Nephron (organoid): ENCODE results near the gene VMAC.
A peak's percentile ranks its signal among the peaks of the same experiment; 100 is the strongest.

ENCODE experiments used
- H3K27ac Mint-ChIP-seq, 3 experiments: 2 replicates each; pipeline ENCODE4 v1.8.0; 2020; ENCODE audit warnings: mixed read lengths in 3 of 3, mild to moderate bottlenecking in 2 of 3, moderate library complexity in 1 of 3
- H3K27me3 Mint-ChIP-seq: 2 replicates; pipeline ENCODE4 v1.8.0; 2021; ENCODE audit warnings: low read depth, mild to moderate bottlenecking, moderate library complexity, mixed read lengths
- H3K36me3 Mint-ChIP-seq: 2 replicates; pipeline ENCODE4 v1.8.0; 2020; ENCODE audit warnings: low read depth, mixed read lengths
- H3K4me1 Mint-ChIP-seq: 2 replicates; pipeline ENCODE4 v1.8.0; 2020; ENCODE audit warnings: mixed read lengths
- H3K4me3 Mint-ChIP-seq, 3 experiments: 2 replicates each; pipeline ENCODE4 v1.8.0; 2020; ENCODE audit warnings: mild to moderate bottlenecking in 3 of 3, mixed read lengths in 3 of 3, moderate library complexity in 2 of 3
- H3K9me3 Mint-ChIP-seq: 2 replicates; pipeline ENCODE4 v1.8.0; 2020; ENCODE audit warnings: mixed read lengths
- CTCF ChIP-seq, 3 experiments: fragments of 200-600 bp; sonication (generic); IDR thresholded peaks; one replicate each; pipeline ENCODE4 v1.5.0; 2021; ENCODE audit warnings: antibody characterized with exemption in 3 of 3; ENCODE audit not compliant: unreplicated experiment in 3 of 3

The VMAC gene

DNA sequence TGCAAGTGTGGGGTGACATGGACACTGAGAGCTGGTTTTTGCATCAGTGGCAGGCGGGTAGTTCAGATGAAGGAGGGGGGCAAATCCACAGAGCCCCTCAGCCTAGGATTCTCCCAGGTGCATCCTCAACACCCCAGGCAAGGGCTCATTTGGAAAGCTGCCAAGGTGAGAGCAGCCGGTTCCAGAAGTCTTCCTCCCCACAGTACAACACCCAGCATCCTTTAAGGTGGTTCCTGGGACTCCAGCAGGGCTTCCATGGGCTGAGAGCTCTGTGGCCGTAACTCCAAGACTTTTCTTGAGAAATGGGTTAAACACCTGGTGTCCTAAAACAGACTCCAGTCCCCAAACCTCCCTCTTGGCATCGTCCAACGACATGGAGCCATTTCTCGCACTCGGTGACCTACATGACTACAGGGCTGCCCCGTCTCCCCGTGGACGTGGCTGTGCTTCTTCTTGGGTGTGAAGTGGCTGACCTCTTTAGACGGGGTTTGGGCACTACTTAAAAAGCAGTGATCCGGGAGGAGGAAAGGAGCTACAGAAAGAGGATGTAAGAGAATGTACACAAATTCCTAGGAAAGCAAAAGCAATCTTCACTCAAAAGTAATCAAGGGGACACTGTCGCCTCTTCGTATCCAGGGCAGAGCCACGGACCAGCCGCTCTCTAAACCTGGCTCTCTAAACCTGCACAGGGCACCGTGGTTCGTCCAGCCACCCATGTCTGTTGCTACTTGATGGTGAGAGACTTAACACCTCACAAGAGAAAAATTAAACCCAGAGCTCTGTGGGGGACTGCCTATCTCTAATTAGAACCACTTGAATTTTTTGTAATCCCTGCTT is 47.7 kb downstream of the VMAC start:
- no peak for TF ChIP-seq CTCF (IDR thresholded peaks at IDR 0.05; ENCODE audit: unreplicated experiment in 3 of 3)
- no peaks in the 10 kb centered on the region for H3K27me3 Mint-ChIP-seq
- no peak overlapping the region for H3K4me3 Mint-ChIP-seq
- H3K36me3 Mint-ChIP-seq, result peaks cover 10% of the 10 kb centered on the region
- no peaks in the 10 kb centered on the region for H3K9me3 Mint-ChIP-seq
- peak overlapping the region; percentile 77 to 89 (median 84) for H3K27ac Mint-ChIP-seq
- H3K4me1 Mint-ChIP-seq, result peaks cover 93% of the 10 kb centered on the region

DNA sequence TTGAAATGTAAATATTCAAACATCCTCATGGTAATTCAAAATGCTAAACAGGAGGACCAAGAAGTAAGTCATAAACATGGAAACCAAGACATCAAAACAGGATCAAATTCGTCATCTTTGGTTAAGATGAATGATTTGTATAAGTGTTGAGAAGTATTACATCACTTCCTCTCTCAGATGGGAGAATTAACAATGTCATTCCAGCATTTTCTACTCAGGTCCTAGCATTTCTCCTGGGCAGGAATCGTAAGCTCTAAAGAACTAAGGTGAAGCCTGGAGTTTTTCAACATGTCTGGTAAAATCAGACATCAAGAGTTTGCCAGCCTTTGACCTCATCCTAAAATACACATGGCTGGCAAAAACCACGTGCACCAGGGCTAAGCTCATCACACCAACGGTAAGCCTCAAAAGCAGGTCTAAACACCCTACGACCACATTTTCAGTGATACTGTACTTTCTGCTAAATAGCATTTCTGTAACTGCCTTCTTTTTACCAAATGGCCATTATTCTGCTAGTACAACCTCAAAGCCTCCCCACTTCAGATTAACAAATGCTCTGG is 48.4 kb downstream of the VMAC start:
- Mint-ChIP-seq H3K4me1 (peaks cover 93% of the 10 kb centered on the region), H3K27ac (peak overlapping the region; percentile 77 to 89 (median 84)), H3K4me3 (peak overlapping the region in 2 of 3 experiments; percentile 9 to 14), H3K27me3 (no peaks in the 10 kb centered on the region), H3K9me3 (no peaks in the 10 kb centered on the region), H3K36me3 (peaks cover 7% of the 10 kb centered on the region)
- TF ChIP-seq CTCF (IDR thresholded peaks at IDR 0.05; ENCODE audit: unreplicated experiment in 3 of 3), result no peak

- Mint-ChIP-seq H3K4me3 (peak overlapping the region in 2 of 3 experiments; percentile 6 to 14), H3K36me3 (peaks cover 7% of the 10 kb centered on the region), H3K9me3 (no peaks in the 10 kb centered on the region), H3K27ac (peak overlapping the region; percentile 77 to 89 (median 84)), H3K27me3 (no peaks in the 10 kb centered on the region), H3K4me1 (peaks cover 91% of the 10 kb centered on the region)
- TF ChIP-seq CTCF (IDR thresholded peaks at IDR 0.05; ENCODE audit: unreplicated experiment in 3 of 3), result no peak
Measured at GRCh38 chr19:5953680-5954213, 49.1 kb downstream of the VMAC start.

- peaks cover 4% of the 10 kb centered on the region for H3K27me3 Mint-ChIP-seq
- H3K27ac Mint-ChIP-seq, result peak overlapping the region; percentile 77 to 89 (median 84)
- H3K4me3 Mint-ChIP-seq, result peak overlapping the region; percentile 6 to 43 (median 31)
- no peak for TF ChIP-seq CTCF (IDR thresholded peaks at IDR 0.05; ENCODE audit: unreplicated experiment in 3 of 3)
- no peaks in the 10 kb centered on the region for H3K9me3 Mint-ChIP-seq
- H3K36me3 Mint-ChIP-seq, result peaks cover 4% of the 10 kb centered on the region
- peaks cover 86% of the 10 kb centered on the region for H3K4me1 Mint-ChIP-seq
Measured at GRCh38 chr19:5954293-5954692, 49.6 kb downstream of the VMAC start.

- no peak for TF ChIP-seq CTCF (IDR thresholded peaks at IDR 0.05; ENCODE audit: unreplicated experiment in 3 of 3)
- H3K36me3 Mint-ChIP-seq, result no peaks in the 10 kb centered on the region
- H3K4me1 Mint-ChIP-seq, result peaks cover 82% of the 10 kb centered on the region
- H3K9me3 Mint-ChIP-seq, result no peaks in the 10 kb centered on the region
- H3K27me3 Mint-ChIP-seq, result peaks cover 4% of the 10 kb centered on the region
- H3K27ac Mint-ChIP-seq, result peak overlapping the region; percentile 70 to 84 (median 77)
- H3K4me3 Mint-ChIP-seq, result no peak overlapping the region
Measured at GRCh38 chr19:5955636-5955935, 50.9 kb downstream of the VMAC start.
